Forelimb muscle (tissue), 1 donor: ENCODE measurements around the gene PTPRG. TPM values are rescaled to one million over a fixed set of nuclear protein-coding genes. Genes with fewer than 3 reads are reported as not detected.
"Not testable (repeated sequence)": the region's sequence is repeated elsewhere in the genome, so short reads cannot be mapped to it uniquely, and the experiment has no call there.

ENCODE experiments used
- DNase-seq: peaks from one replicate; pipeline ENCODE4 v3.0.0-alpha.2; 2013; ENCODE audit warnings: low read depth
- polyA plus RNA-seq: library from polyadenylated mRNA; unstranded; fragments of 120-200 nt; gene quantifications from one replicate; pipeline ENCODE4 v1.2.1, GENCODE V29; 2013; ENCODE audit not compliant: insufficient read length

The PTPRG gene
- polyA plus RNA-seq, 1 donor = 24.2 TPM

DNA sequence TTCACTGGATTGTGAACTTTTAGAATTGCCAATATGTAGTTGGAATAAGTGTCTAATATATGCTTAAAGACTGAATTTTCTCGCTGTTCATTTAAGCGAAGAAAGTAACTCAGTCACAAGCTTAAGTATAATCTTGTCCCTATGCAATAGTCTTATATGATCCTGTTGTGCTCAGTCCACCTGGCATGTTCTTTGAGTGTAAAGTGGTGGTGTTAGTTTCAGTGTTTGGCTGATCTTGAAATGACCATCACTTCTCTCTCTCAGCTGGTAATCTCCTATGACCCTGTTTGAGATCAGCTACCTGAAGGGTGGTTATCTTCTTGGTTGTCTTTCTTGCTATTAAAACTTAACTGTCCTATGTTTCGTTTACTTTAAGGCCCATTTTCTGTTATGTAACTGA lies 197.5 kb downstream of the PTPRG start:
- no peak for DNase-seq

- DNase-seq = not testable (repeated sequence)
These were observed 199.4 kb downstream of the PTPRG start for GRCh38 chr3:61760783-61761182.

GRCh38 chr3:61761694-61762430 lies 200.5 kb downstream of the PTPRG start:
- peak; percentile 54 for DNase-seq

- DNase-seq = no peak
These were observed 203.9 kb downstream of the PTPRG start for GRCh38 chr3:61765157-61765876.

GRCh38 chr3:61768284-61769037 lies 207.1 kb downstream of the PTPRG start:
- DNase-seq = no peak

DNA sequence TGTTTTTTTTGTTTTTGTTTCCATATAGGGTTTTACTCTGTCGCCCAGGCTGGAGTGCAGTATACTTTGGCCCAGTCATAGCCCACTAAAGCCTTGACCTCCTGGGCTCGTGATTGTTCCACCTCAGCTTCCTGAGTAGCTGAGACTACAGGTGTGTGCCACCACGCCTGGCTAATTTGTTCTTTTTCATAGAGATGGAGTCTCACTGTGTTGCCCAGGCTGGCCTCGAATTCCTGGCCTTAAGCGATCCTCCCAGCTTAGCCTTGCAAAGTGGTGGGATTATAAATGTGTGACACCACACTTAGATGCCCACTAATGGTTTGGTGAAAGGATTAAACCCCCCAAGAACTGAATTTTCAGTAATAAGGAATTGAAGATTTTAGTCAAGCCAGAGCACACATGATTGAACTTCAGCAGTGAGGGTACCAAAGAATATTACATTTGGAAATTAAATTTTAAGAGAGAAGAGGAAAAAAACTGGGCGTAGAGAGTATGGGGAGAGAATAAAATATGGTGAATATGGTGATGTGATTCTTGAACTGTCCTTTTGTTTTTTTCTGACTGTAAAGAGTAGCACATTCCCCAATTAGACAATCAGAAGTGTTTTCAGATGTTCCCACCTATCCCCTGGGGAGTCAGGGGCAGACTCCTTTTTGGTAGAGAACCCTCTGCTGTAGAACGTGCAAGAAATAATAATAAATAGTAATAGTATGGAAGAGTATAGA lies 208.1 kb downstream of the PTPRG start:
- DNase-seq = no peak

- no peak for DNase-seq
These were observed 210.6 kb downstream of the PTPRG start for GRCh38 chr3:61771976-61772375.

DNA sequence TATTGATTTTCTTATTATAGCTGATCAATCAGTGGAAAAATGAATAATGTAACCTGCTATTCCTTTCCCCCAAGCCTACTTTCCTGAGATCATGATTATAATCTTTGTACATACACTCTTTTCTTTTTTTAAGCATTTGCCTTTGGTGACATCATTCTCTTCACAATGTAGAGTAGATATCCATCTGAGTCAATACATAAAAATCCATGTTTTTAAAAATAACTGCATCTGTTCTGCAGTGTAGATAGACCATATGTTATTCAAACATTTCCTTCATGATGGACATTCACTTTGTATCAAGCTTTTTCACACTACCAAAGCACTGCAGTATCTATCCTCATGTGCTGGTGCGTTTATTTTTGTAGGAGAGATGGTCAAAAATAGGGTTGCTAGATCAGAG lies 211.1 kb downstream of the PTPRG start:
- DNase-seq = no peak

DNA sequence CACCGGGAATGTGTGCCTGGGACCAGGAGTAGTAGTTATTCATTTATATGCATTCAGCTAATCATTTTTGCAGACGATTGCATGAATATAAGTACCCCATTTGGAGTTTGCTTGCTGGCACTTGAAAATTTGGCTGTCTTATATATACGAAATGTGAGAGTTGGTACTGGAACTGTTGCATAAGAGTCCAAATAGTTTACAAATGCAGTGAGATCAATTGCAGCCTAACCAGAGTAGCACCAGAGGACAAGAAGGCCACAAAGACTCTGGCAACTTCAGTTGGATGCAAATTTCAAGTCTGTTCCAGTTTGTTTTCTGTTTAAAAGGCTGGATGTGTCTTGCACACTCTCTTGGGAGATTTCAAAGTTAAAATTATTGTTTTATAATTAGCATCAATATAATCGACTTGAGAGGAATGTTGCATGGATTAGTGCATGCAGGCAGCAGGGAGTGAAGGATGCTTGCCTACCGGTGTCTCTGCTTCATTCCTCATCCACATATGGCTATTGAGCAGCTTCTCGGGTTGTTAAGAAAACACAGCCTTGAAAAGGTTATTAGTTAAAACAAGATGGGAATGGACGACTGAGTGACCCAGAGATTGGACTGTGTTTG lies 213.0 kb downstream of the PTPRG start:
- no peak for DNase-seq

DNA sequence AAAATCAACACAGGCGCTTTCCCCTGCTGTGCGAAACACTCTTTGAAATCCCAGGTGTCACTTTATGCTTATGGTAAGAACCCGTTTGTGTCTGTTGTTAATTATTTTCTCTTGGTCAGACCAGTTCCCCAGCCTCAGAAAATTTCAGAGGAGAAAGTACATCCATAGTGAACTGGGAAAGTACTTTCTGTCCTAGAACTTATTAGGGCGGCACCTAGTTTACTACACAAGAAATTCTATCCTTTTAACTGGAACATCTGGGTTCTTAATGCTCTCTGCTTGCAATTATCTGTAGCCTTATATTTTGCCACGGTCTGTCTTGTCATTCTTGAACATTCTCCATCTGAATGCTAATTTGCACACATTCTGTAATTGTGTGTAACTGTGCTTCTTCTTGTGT lies 215.0 kb downstream of the PTPRG start:
- no peak for DNase-seq

GRCh38 chr3:61777483-61777882 lies 216.1 kb downstream of the PTPRG start:
- DNase-seq = no peak

DNA sequence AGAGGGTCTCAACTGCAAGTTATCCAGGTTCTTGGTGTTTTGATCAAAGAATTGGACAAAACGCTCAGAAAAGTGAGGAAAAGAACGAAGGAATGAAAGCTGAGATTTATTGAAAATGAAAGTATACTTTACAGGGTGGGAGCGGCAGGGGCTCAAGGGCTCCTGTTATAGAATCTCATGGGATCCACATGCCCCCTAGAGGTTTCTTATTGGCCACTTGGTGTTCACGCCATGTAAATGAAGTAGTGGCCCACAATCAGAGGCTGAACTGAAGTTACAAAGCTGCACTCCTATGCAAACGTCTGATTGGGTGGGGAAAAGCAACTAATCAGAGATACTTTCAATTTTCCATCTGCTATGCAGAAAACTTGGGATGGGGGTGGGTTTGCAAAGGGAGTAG lies 216.7 kb downstream of the PTPRG start:
- no peak for DNase-seq

DNA sequence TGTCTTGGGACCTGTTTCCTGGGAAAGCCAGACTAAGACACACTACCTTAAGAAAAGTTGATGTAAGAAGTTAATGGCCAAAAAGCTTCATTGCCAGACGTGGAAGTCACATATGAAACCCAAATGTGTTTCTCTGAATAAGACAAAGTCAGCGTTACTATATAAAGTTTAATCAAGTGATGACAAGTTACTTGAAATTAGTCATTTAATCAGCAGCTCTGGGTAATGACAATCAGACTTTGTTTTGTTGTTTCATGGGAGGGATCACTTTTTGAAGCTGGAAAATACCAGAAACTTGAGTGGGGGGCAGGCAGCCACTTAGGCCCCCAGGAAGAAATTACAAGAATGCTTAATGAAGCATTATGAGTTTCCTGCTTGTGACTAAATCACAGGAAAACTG lies 218.6 kb downstream of the PTPRG start:
- no peak for DNase-seq

- DNase-seq = no peak
These were observed 219.3 kb downstream of the PTPRG start for GRCh38 chr3:61780455-61781228.

DNA sequence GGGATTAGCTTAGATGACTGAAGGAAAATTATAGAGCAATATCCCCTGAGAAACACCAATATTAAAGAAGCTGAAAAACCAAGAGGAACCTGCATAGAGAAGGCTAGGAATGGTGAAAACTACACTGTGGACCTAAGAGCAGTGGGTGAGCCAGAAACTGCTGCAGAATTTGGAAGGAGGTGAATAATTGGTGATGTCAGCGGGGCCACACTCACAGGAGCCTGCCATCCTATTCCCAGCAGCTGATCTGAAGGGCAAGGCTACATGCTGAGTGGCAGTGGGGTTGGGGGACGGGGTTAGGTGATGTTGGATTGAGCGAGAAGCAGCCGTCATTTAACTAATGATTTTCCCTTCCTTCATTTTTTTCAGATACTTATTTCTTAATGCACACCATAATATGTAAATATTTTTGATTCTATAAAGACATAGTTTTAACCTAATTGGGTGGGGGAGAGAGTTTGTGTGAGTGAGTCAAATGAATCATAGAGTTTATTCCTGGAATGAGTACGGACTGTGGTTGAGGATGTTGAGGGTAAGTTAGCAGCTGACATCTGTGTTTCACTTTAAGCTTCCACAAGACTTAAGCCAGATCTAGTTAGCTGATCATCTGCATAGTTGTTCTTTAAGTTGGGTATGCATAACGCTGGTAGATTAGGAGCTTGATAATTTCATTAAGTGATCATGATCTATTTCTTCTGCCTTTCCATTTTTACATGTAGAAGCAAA lies 222.8 kb downstream of the PTPRG start:
- DNase-seq = no peak

DNA sequence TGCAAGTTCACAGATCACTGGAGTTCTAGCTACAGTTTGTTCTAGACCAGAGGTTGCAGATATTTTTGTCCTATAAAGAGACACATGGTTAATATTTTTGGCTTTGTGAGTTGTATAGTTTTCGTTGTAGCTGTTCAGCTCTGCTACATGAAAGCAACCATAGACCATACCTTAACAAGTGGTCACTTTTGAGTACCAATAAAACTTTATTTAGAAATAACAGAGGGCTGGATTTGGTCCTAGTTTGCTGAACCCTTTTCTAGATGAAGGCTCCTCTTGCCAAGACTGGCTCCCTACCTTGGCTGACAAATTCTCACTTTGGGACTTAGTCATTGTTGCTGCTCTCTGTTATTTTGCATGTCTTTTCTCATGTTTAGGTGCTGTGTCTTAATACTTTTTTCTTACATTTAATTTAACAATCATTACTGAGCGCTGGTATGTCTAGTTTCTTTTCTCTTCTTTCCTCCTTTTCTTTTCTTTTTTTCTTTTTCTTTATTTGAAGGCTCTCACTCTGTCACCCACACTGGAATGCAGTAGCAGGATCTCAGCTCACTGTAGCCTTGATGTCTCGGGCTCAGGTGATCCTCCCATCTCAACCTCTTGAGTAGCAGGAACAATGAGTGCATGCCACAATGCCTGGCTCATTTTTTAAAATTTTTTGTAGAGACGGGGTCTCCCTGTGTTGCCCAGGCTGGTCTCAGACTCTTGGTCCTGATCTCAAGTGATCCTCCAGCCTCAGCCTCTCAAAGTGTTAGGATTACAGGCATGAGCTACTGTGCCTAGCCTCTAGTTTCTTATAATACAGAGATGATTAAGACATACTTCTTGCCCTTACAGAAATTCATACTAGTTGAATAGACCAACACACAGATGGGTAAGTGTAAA lies 227.5 kb downstream of the PTPRG start:
- DNase-seq = no peak

- DNase-seq = no peak
These were observed 228.5 kb downstream of the PTPRG start for GRCh38 chr3:61789861-61790260.

DNA sequence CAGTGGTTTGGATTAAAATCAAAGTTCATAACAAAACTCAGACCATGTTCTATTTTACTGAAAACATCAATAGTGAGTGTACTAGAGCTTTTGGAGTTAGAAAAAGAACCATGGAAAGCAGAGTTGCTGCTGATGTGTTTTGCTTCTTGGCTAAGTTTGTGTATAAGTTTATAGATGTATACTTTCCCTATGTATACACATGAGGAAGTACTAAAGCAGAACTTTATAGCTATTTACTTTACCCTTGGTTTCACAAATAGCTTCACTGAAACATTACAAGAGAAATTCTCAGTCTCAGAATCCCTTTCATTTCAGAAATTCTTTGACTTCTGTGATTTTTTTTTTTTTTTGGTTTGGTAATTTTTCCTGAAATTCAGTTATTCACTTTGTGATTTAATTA lies 229.0 kb downstream of the PTPRG start:
- no peak for DNase-seq

DNA sequence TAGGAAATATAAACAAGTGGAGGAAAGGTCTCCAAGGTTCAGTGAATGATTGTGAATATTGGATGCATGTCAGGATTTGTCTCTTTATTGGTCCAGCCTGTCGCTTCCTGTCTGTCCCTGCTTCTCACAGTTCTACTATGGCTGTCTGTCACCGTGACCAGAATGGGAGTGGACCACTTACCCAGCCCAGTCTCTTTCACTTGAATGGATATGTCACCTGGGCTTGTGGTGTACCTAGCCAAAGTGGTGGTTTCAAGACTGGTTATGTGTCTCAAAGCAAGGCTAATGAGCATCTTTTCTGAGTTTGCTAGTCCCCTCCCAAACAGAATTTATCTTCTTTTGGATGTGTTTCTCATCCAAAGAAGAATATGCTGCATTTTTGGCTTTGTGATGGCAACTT lies 231.7 kb downstream of the PTPRG start:
- no peak for DNase-seq
